HG03432 (cell line): ENCODE data around the gene FUT7.

ENCODE experiments used
- ATAC-seq: cut with Tn5 transposase; IDR thresholded peaks from one replicate; pipeline ENCODE4 v1.9.1; 2021; ENCODE audit warnings: mild to moderate bottlenecking, moderate library complexity; ENCODE audit not compliant: unreplicated experiment

Gene FUT7

GRCh38 chr9:137050570-137050969 is 18.7 kb upstream of the FUT7 start:
- no peak for ATAC-seq

GRCh38 chr9:137049544-137050449 is 17.9 kb upstream of the FUT7 start:
- ATAC-seq: no peak

- ATAC-seq: no peak
Observed at GRCh38 chr9:137048655-137049543, 17.0 kb upstream of the FUT7 start.

GRCh38 chr9:137046088-137046787 is 14.3 kb upstream of the FUT7 start, which contains the start of gene NPDC1:
Gene NPDC1, minus strand, starts transcription at chr9:137046177. Its CDS starts 188 bp downstream, at chr9:137045989.
- ATAC-seq: no peak

GRCh38 chr9:137045294-137046087 is 13.6 kb upstream of the FUT7 start:
- ATAC-seq: no peak

- no peak for ATAC-seq
Observed at GRCh38 chr9:137044502-137045177, 12.8 kb upstream of the FUT7 start.

- ATAC-seq: no peak
Observed at GRCh38 chr9:137044037-137044436, 12.1 kb upstream of the FUT7 start.

GRCh38 chr9:137042751-137043727 is 11.2 kb upstream of the FUT7 start:
- ATAC-seq: no peak

- no peak for ATAC-seq
Observed at GRCh38 chr9:137041124-137041523, 9.2 kb upstream of the FUT7 start.

- ATAC-seq: no peak
Observed at GRCh38 chr9:137040568-137040967, 8.7 kb upstream of the FUT7 start.

GRCh38 chr9:137039611-137040366 is 7.9 kb upstream of the FUT7 start:
- ATAC-seq: no peak

GRCh38 chr9:137038916-137039315 is 7.0 kb upstream of the FUT7 start:
- ATAC-seq: no peak

GRCh38 chr9:137037483-137037882 is 5.6 kb upstream of the FUT7 start:
- ATAC-seq: no peak

- ATAC-seq: no peak
Observed at GRCh38 chr9:137037035-137037434, 5.1 kb upstream of the FUT7 start.

- no peak for ATAC-seq
Observed at GRCh38 chr9:137035937-137036336, 4.0 kb upstream of the FUT7 start.

- ATAC-seq: no peak
Observed at GRCh38 chr9:137035507-137035834, 3.6 kb upstream of the FUT7 start.

- ATAC-seq: peak; percentile 59
Observed at GRCh38 chr9:137034709-137035506, 3.0 kb upstream of the FUT7 start.
